Fibroblast of lung (primary cell): Measurements from ENCODE around the gene ZDHHC14. TPM values are rescaled to one million over a fixed set of nuclear protein-coding genes. Genes with fewer than 3 reads are reported as not detected.

Source experiments
- DNase-seq, 2 donors: peaks; one replicate each; pipeline versions ENCODE4 v3.0.0 to v3.0.0-alpha.2; 2010; ENCODE audit warnings: low read depth in 2 of 2
- H2AFZ ChIP-seq: 2 replicates; pipeline ENCODE4 v1.5.1; 2012; ENCODE audit warnings: low read length, control low read depth, inconsistent platforms
- H3K27ac ChIP-seq: 2 replicates; pipeline ENCODE4 v1.5.1; 2011; ENCODE audit warnings: low read length, control low read depth; ENCODE audit not compliant: insufficient read depth
- H3K27me3 ChIP-seq: 2 replicates; pipeline ENCODE4 v1.5.1; 2011; ENCODE audit warnings: mild to moderate bottlenecking, low read length; ENCODE audit not compliant: control insufficient read depth, insufficient read depth
- H3K36me3 ChIP-seq: 2 replicates; pipeline ENCODE4 v1.5.1; 2011; ENCODE audit warnings: low read length; ENCODE audit not compliant: control insufficient read depth, insufficient read depth
- H3K4me1 ChIP-seq: 2 replicates; pipeline ENCODE4 v1.5.1; 2011; ENCODE audit warnings: low read length; ENCODE audit not compliant: control insufficient read depth, insufficient read depth; ENCODE audit errors: extremely low read depth
- H3K4me2 ChIP-seq: 2 replicates; pipeline ENCODE4 v1.5.1; 2011; ENCODE audit warnings: low read length, control low read depth; ENCODE audit not compliant: insufficient read depth; ENCODE audit errors: extremely low read depth
- H3K4me3 ChIP-seq, 4 experiments: fragments of 200-600 bp in 1 of 4; sonication (generic) in 1 of 4; replicated peaks in 1 of 4; 2 replicates each; pipeline ENCODE4 v1.5.1; 2011 to 2016; ENCODE audit warnings: low read length in 4 of 4, low read depth in 3 of 4, mild to moderate bottlenecking in 3 of 4, control low read depth in 2 of 4, inconsistent platforms in 1 of 4, mixed read lengths in 1 of 4; ENCODE audit not compliant: insufficient read depth in 1 of 4; ENCODE audit errors: control extremely low read depth in 1 of 4
- H3K79me2 ChIP-seq: 2 replicates; pipeline ENCODE4 v1.5.1; 2012; ENCODE audit warnings: mild to moderate bottlenecking, low read length, inconsistent platforms; ENCODE audit not compliant: control insufficient read depth, insufficient read depth
- H3K9ac ChIP-seq: 2 replicates; pipeline ENCODE4 v1.5.1; 2011; ENCODE audit warnings: mild to moderate bottlenecking, low read length, control low read depth; ENCODE audit not compliant: insufficient read depth
- H3K9me3 ChIP-seq: 2 replicates; pipeline ENCODE4 v1.5.1; 2012; ENCODE audit warnings: low read depth, low read length; ENCODE audit not compliant: control insufficient read depth, insufficient read depth
- H4K20me1 ChIP-seq: 2 replicates; pipeline ENCODE4 v1.5.1; 2011; ENCODE audit warnings: low read length; ENCODE audit not compliant: control insufficient read depth, insufficient read depth; ENCODE audit errors: extremely low read depth
- CTCF ChIP-seq, 2 donors: IDR thresholded peaks in 1 of 2; conservative IDR thresholded peaks in 1 of 2; 1 replicate in 1 of 2; 2 replicates in 1 of 2; pipeline ENCODE4 v1.5.1; 2011 to 2012; ENCODE audit warnings: low read length in 2 of 2, control low read depth in 1 of 2, inconsistent platforms in 1 of 2, low read depth in 1 of 2, mild to moderate bottlenecking in 1 of 2
- EZH2 ChIP-seq: IDR thresholded peaks from 2 replicates; pipeline ENCODE4 v1.5.1; 2012; ENCODE audit warnings: low read length, control low read depth, mild to moderate bottlenecking; ENCODE audit errors: missing control alignments
- polyA plus RNA-seq, 2 donors: library from polyadenylated mRNA; depleted of rRNA in 1 of 2; stranded (reverse) in 1 of 2; unstranded in 1 of 2; fragments of >200 nt; gene quantifications; 2 replicates each; pipeline ENCODE4 v1.2.1, GENCODE V29; 2011 to 2012; ENCODE audit warnings: missing spikeins in 1 of 2
- total RNA-seq: library from RNA; depleted of rRNA; stranded (reverse); fragments of >200 nt; gene quantifications from 2 replicates; pipeline ENCODE4 v1.2.1, GENCODE V29; 2014

The ZDHHC14 gene
- total and polyA plus RNA-seq, 2 donors (not counting 1 experiment from before 2014, with no cell fraction given) = 1.7 to 3.5 TPM

- H3K9ac ChIP-seq = no peak overlapping the region
- no peak overlapping the region for H3K4me3 ChIP-seq
- H2AFZ ChIP-seq = no peak overlapping the region
- H3K9me3 ChIP-seq = no peaks in the 10 kb centered on the region
- H3K27me3 ChIP-seq = no peaks in the 10 kb centered on the region
- H3K4me2 ChIP-seq = no peak overlapping the region
- no peak overlapping the region for H3K27ac ChIP-seq
- H3K36me3 ChIP-seq = no peaks in the 10 kb centered on the region
- peak in 1 of 2 donors; percentile 37 for DNase-seq
- H4K20me1 ChIP-seq = no peaks in the 10 kb centered on the region
- TF ChIP-seq EZH2 = no peak
- peak in 1 of 2 donors; percentile 33 for TF ChIP-seq CTCF (conservative IDR thresholded peaks at IDR 0.05 in 1 of 2, IDR thresholded peaks at IDR 0.05 in 1 of 2; ENCODE audit: low read depth in 1 of 2, low read length in 2 of 2)
- peaks cover 15% of the 10 kb centered on the region for H3K4me1 ChIP-seq
- no peaks in the 10 kb centered on the region for H3K79me2 ChIP-seq
Observed at GRCh38 chr6:157615420-157615769, 234.4 kb downstream of the ZDHHC14 start.

GRCh38 chr6:157615951-157616350 is 235.0 kb downstream of the ZDHHC14 start:
- TF ChIP-seq EZH2 (no peak), CTCF (conservative IDR thresholded peaks at IDR 0.05 in 1 of 2, IDR thresholded peaks at IDR 0.05 in 1 of 2; ENCODE audit: low read depth in 1 of 2, low read length in 2 of 2) (no peak)
- H3K9me3 ChIP-seq = no peaks in the 10 kb centered on the region
- H4K20me1 ChIP-seq = no peaks in the 10 kb centered on the region
- no peak overlapping the region for H3K9ac ChIP-seq
- H3K4me2 ChIP-seq = no peak overlapping the region
- H3K4me3 ChIP-seq = no peak overlapping the region
- no peaks in the 10 kb centered on the region for H3K27me3 ChIP-seq
- no peaks in the 10 kb centered on the region for H3K79me2 ChIP-seq
- H3K4me1 ChIP-seq = peaks cover 15% of the 10 kb centered on the region
- no peaks in the 10 kb centered on the region for H3K36me3 ChIP-seq
- H3K27ac ChIP-seq = no peak overlapping the region
- DNase-seq = no peak
- H2AFZ ChIP-seq = no peak overlapping the region

- no peak overlapping the region for H2AFZ ChIP-seq
- no peaks in the 10 kb centered on the region for H3K9me3 ChIP-seq
- no peaks in the 10 kb centered on the region for H4K20me1 ChIP-seq
- H3K27me3 ChIP-seq = no peaks in the 10 kb centered on the region
- H3K4me3 ChIP-seq = no peak overlapping the region
- H3K9ac ChIP-seq = no peak overlapping the region
- TF ChIP-seq EZH2 (no peak), CTCF (conservative IDR thresholded peaks at IDR 0.05 in 1 of 2, IDR thresholded peaks at IDR 0.05 in 1 of 2; ENCODE audit: low read depth in 1 of 2, low read length in 2 of 2) (no peak)
- H3K4me2 ChIP-seq = no peak overlapping the region
- DNase-seq = peak; percentile 14 to 42
- H3K36me3 ChIP-seq = no peaks in the 10 kb centered on the region
- no peaks in the 10 kb centered on the region for H3K4me1 ChIP-seq
- no peak overlapping the region for H3K27ac ChIP-seq
- H3K79me2 ChIP-seq = no peaks in the 10 kb centered on the region
Observed at GRCh38 chr6:157620944-157621343, 240.0 kb downstream of the ZDHHC14 start.
